Fibroblast of skin of scalp (primary cell): Measurements from ENCODE around the gene DISC1.
"Not testable (repeated sequence)": the region's sequence is repeated elsewhere in the genome, so short reads cannot be mapped to it uniquely, and the experiment has no call there.

ENCODE experiments used
- DNase-seq: peaks from one replicate; pipeline ENCODE4 v3.0.0-alpha.2; 2013

DISC1 gene

DNA sequence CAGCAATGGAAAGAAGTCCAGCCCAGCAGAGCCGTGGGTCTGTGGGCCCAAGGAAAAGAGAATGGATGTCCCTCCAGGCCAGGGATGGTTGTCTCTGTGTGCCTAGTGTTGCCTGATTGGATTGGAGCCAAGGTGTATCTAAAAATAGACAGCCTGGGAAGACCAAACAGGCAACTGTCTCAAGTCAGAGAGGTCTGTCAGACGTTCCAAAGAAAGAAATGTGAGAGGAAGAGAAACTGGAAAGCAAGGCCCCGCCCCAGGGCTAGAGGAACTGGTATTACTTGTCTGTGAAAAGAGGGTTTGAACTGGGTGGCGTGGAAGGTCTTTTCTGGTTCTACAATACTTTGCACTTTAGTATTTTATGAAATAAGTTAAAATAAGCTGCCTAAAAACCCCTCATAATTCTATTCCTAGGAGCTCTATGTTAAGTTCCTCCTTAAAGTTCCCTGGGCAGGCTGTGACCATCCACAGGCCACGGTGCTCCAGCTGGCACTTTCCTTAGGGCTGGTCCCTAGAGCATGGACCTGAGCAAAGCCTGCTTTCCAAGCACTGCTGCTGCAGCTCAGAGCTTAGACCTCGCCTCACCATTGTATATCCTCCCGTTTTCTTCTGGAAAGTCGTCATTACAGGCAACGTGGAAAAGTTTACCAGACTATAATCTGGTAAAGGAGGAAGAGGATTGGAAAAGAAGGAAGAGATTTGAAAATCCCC lies 151.6 kb downstream of the DISC1 start:
- DNase-seq, result peak; percentile 77

- no peak for DNase-seq
These were observed 152.5 kb downstream of the DISC1 start for GRCh38 chr1:231779081-231779480.

DNA sequence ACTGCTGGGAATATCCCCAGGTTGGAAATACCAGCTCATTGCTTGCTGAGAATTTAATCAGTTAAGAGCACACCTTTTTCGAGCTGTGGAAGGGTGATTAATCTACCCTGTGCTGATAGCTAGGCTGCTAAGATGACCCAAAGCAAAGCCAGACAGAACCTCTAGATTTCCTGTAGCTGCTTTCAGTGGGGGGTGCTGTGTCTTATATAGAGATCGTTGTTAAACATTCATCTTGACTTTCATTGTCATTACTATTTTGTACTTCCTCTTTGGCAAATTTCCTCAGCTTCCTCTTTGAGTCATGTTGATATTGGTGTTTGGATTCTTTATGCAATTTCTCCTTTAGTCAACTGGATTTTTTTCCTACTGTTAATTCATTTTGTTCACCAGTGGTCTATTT lies 155.3 kb downstream of the DISC1 start:
- no peak for DNase-seq

DNA sequence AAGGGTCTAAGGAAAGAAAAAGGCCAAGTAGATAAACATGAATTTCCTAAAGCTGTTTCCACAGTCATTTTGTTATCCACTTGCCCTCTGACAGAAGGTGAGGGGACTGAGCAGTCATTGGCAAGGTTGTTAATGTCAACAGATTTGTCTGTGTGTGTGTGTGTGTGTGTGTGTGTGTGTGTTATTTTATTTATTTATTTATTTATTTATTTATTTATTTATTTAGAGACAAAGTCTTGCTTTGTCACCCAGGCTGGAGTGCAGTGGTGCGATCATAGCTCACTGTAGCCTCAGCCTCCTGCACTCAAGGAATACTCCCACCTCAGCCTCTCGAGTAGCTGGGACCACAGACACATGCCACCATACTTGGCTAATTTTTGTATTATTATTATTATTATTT lies 158.5 kb downstream of the DISC1 start:
- DNase-seq, result not testable (repeated sequence)

DNA sequence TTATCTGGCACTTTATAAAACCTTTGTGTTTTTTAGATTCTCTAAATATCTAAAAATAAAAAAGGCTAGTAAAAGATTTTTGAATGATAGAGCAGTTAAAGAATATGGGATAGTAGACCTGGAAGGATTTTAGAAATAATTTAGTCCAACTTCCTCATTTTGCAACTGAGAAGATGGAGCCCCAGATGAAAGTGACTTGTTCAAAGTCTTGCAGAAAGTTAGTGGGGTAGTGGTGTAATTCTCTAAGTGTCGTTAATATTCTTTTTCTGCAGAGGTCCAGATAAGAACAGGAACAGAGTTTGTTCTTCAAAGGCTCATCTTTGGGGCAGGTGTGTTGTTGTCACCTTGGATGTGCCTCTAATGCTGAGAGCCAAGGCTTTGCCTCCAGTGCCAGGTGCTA lies 159.5 kb downstream of the DISC1 start:
- DNase-seq, result no peak

GRCh38 chr1:231792634-231793033 lies 166.0 kb downstream of the DISC1 start:
- DNase-seq, result peak; percentile 25

- no peak for DNase-seq
These were observed 167.3 kb downstream of the DISC1 start for GRCh38 chr1:231793893-231794292.

GRCh38 chr1:231796141-231796540 lies 169.6 kb downstream of the DISC1 start:
- DNase-seq, result no peak

GRCh38 chr1:231799363-231799986 lies 172.9 kb downstream of the DISC1 start:
- DNase-seq, result no peak

- peak; percentile 42 for DNase-seq
These were observed 173.5 kb downstream of the DISC1 start for GRCh38 chr1:231800108-231800507.

DNA sequence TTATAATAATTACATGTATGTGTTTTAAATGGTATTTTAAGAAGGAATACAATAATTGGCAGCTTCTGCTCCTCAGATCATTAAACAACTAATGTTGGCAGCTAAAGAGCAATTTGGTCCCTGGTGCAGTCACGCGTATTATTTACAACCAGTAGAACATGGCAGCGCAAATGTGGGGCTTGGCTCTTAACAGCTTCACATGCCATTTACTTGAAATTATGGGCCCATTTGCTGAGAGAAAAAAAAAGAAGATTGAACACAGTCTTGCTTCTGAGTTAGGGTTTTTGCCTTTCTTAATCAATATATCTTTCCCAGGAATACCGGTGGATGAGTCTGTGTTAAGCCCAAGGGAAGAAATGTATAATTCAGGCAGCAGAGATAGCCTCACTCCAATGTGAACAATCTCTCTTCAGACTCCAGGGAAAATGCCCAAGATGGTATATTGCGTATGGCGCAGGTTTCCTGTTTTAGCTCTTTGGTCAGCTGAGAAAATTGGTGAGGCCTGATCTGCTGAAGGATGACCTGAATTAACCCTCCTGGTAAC lies 174.5 kb downstream of the DISC1 start:
- DNase-seq, result no peak

DNA sequence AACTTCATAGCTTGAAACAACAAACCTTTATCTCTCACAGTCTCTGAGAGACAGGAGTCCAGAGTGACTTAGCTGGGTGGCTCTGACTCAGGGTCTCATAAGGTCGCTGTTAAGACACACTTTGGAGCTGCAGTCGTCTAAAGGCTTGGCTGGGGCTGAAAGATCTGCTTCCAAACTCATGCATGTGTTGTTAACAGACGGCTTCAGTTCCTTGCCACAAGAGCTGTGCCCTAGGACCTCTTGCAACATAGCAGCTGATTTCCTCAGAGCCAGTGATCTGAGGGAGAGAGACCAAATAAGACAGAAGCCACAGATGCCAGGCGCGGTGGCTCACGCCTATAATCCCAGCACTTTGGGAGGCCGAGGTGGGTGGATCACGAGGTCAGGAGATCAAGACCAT lies 176.8 kb downstream of the DISC1 start:
- no peak for DNase-seq

DNA sequence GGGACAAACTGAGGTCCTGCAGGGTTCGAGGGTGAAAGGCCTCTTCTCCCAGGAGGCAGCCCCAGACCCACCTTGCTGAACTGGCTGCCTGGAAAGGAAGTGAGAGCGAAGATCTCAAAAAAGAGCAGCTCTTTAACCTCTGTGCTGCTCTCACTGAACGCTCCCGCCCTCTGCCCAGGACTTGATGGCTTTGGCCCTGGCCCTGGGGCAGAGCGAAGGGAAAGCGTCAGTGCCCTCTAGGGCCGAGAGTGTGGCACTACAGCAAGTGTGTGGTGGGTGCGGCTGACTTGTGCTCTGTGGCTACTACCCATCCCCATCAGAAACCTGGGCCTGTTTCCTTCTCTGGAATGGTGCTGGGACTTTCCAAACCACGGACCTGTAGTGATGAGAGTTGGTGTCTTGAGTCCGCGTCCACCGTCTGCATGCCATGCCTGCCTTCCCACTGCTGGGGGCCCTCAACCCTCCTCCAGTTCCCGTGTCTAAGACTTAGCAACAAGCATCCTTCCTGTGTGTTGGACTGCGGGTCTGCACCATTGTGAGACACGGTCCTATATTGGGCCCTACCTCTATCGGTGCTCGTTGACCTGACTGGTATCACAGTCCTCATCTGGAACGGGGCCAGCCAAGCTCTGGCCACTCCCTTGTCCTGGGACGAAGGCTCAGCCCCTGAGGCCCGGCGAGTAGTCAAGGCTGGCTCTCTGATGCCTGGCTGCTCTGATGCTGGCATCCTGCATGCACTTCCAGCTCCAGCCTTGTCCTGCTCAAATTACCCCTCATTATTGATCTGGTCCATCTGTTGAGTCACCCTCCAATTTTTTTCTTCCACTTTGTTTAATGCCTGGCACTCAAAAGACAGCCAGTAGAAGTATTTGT lies 180.3 kb downstream of the DISC1 start:
- DNase-seq, result peak; percentile 59

GRCh38 chr1:231807541-231807940 lies 181.0 kb downstream of the DISC1 start:
- DNase-seq, result no peak

GRCh38 chr1:231808116-231808515 lies 181.5 kb downstream of the DISC1 start:
- no peak for DNase-seq

DNA sequence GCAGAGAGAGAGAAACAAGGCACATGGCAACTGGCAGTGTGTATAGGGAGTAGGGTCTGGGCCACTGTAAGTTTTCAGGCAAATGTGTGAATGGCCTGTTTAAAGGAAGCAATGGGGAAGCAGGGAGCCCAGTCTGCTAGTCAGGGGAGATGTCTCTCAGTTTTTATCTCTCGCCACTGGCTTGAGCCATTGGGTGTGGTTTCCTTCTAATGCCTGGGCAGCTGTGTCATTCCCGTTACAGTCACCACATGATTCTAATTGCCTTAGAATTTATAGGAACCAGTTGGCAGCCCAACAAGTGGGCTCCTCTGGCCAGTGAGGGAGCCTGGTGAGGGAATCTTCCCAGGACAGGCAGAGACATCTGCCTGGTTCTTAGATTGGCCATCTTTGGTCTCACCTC lies 182.4 kb downstream of the DISC1 start:
- peak; percentile 80 for DNase-seq

- no peak for DNase-seq
These were observed 183.8 kb downstream of the DISC1 start for GRCh38 chr1:231810415-231810814.

DNA sequence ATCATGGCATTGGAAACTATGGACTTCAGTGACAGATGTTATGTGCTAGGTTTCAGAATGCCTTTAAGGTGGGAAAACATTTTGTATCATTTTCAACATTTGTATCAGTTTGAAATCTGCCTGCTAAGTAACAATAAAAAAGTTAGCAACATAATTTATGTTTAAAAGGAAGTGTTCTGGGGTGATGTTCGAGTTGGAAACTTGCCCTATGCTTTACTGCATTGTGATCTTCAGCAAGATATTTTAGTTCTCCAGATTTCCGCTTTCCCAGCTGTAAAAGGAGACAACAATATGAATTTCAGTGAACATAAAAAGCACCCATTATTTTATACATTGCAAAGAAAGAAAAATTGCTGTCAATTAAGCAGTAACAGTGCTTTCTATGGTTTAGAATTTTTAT lies 187.4 kb downstream of the DISC1 start:
- DNase-seq, result no peak

- DNase-seq, result no peak
These were observed 187.9 kb downstream of the DISC1 start for GRCh38 chr1:231814521-231814920.

- DNase-seq, result peak; percentile 68
These were observed 191.2 kb downstream of the DISC1 start for GRCh38 chr1:231817801-231818200.

GRCh38 chr1:231818337-231818736 lies 191.7 kb downstream of the DISC1 start:
- DNase-seq, result peak; percentile 53

- DNase-seq, result no peak
These were observed 194.7 kb downstream of the DISC1 start for GRCh38 chr1:231821281-231821680.

DNA sequence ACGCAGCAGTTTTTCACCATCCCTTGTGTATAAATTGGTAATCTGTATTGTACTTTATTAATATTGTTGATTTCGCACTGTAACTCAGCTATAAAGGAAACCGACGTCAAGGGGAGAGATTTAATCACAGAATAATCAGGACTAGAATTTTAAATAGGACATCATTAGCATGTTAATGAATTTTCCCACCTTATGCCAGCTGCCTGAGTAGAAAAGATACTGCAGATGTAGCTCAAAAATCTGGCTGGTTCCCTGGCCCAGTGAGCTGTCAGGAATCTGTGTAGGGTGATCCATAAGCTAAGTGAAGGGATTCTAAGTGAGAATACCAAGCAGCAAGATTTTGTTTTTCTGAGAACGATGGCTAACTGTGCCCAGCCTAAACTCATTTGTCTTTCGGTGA lies 195.5 kb downstream of the DISC1 start:
- DNase-seq, result no peak
